ENCODE results near the gene GOLGA8J. TPM values are rescaled to one million over a fixed set of nuclear protein-coding genes. Genes with fewer than 3 reads are reported as not detected.

The GOLGA8J gene
- total and polyA plus RNA-seq, 10 of the 15 experiments (the other 5 are each of a cell fraction or from before 2014, with no cell fraction given) = 0.23 TPM; not detected in 9

DNA sequence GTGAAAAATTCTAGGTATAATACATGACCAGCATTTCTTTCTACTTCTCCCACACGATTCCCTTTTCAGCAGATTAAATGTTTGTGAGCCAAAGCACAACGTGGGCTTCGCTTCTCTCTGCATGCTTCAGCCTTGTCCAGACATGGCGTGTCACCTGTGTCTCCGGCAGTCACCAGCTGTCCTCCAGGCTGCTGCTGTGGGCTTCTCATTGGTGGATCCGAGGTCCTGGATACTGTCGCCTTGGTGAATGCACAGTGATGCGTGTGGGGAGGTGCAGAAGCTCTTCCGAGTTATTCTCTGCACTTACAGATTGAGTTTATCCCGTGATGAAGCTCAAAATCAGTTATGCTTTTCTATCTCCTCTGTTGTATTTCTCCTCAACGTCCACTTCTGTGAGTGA is 23.0 kb upstream of the GOLGA8J start:
- no peaks in the 10 kb centered on the region for H4K20me1 ChIP-seq (ENCODE audit: control insufficient read depth, insufficient read depth)
- no peaks in the 10 kb centered on the region for H3K36me3 ChIP-seq (ENCODE audit: control insufficient read depth in 2 of 2, insufficient read depth in 2 of 2, low read length in 1 of 2)
- no peak overlapping the region for H3K9ac ChIP-seq (ENCODE audit: control insufficient read depth, insufficient read depth, low read length)
- no peaks in the 10 kb centered on the region for H3K79me2 ChIP-seq (ENCODE audit: control insufficient read depth, insufficient read depth, low read length)
- in situ Hi-C loops (cut with MboI) (loop anchor here (25.0 kb wide), 1 partner anchor 947 kb away; no protein-coding TSS in a partner anchor), intact Hi-C loops (cut with micrococcal nuclease; ENCODE audit: unreplicated experiment) (no loop called here)
- no peaks in the 10 kb centered on the region for H3K27me3 ChIP-seq (replicated peaks in 1 of 2; ENCODE audit: control insufficient read depth in 2 of 2, insufficient read depth in 2 of 2, low read length in 1 of 2)
- no peak for TF ChIP-seq KDM1A (IDR thresholded peaks at IDR 0.05; ENCODE audit: borderline replicate concordance)
- TF ChIP-seq BHLHE40 (IDR thresholded peaks at IDR 0.05; ENCODE audit: borderline replicate concordance in 1 of 2, low read depth in 2 of 2, low read length in 1 of 2) = no peak
- no peak for TF ChIP-seq GABPA (IDR thresholded peaks at IDR 0.05; ENCODE audit: low read depth)
- no peak for TF ChIP-seq RELB (IDR thresholded peaks at IDR 0.05; ENCODE audit: low read depth)
- TF ChIP-seq SREBF2 (IDR thresholded peaks at IDR 0.05; ENCODE audit: low read length) = no peak
- no peak for TF ChIP-seq MXI1 (IDR thresholded peaks at IDR 0.05; ENCODE audit: low read depth, low read length)
- no peak for TF ChIP-seq SP1 (IDR thresholded peaks at IDR 0.05; ENCODE audit: low read depth, low read length)
- no peak for TF ChIP-seq NR2C1 (IDR thresholded peaks at IDR 0.05)
- TF ChIP-seq, protein P1, sequence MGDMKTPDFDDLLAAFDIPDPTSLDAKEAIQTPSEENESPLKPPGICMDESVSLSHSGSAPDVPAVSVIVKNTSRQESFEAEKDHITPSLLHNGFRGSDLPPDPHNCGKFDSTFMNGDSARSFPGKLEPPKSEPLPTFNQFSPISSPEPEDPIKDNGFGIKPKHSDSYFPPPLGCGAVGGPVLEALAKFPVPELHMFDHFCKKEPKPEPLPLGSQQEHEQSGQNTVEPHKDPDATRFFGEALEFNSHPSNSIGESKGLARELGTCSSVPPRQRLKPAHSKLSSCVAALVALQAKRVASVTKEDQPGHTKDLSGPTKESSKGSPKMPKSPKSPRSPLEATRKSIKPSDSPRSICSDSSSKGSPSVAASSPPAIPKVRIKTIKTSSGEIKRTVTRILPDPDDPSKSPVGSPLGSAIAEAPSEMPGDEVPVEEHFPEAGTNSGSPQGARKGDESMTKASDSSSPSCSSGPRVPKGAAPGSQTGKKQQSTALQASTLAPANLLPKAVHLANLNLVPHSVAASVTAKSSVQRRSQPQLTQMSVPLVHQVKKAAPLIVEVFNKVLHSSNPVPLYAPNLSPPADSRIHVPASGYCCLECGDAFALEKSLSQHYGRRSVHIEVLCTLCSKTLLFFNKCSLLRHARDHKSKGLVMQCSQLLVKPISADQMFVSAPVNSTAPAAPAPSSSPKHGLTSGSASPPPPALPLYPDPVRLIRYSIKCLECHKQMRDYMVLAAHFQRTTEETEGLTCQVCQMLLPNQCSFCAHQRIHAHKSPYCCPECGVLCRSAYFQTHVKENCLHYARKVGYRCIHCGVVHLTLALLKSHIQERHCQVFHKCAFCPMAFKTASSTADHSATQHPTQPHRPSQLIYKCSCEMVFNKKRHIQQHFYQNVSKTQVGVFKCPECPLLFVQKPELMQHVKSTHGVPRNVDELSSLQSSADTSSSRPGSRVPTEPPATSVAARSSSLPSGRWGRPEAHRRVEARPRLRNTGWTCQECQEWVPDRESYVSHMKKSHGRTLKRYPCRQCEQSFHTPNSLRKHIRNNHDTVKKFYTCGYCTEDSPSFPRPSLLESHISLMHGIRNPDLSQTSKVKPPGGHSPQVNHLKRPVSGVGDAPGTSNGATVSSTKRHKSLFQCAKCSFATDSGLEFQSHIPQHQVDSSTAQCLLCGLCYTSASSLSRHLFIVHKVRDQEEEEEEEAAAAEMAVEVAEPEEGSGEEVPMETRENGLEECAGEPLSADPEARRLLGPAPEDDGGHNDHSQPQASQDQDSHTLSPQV (IDR thresholded peaks at IDR 0.05) = no peak
- no peak for TF ChIP-seq PAX5 (IDR thresholded peaks at IDR 0.05; ENCODE audit: borderline replicate concordance, low read depth, low read length)
- TF ChIP-seq MYC (IDR thresholded peaks at IDR 0.05; ENCODE audit: insufficient read depth, insufficient read length, insufficient replicate concordance, low read length, severe bottlenecking) = no peak
- TF ChIP-seq CREB1 (IDR thresholded peaks at IDR 0.05; ENCODE audit: low read depth) = no peak
- H3K4me3 ChIP-seq = no peak overlapping the region
- no peaks in the 10 kb centered on the region for H3K9me3 ChIP-seq (replicated peaks; ENCODE audit: control insufficient read depth, insufficient read depth, low read length)
- no TSS peak for BruUV-seq (replicated peaks)
- ChIA-PET RAD21 (ENCODE audit: unreplicated experiment) (no interaction called here), POLR2A (no interaction called here), CTCF (no interaction called here), SMC1A (ENCODE audit: uncharacterized antibody, unreplicated experiment) (no interaction called here)
- no peak overlapping the region for H3K27ac ChIP-seq (ENCODE audit: control insufficient read depth, insufficient read depth)
- WGBS (ENCODE audit: insufficient coverage, insufficient replicate concordance, low lambda C conversion rate, missing lambda C conversion rate) = 9% methylated on average over 11 of the region's 11 CpGs
- no peaks in the 10 kb centered on the region for H3K4me1 ChIP-seq (ENCODE audit: control insufficient read depth, insufficient read depth, low read length)
- no peak for FAIRE-seq
- no peak overlapping the region for H2AFZ ChIP-seq (ENCODE audit: control insufficient read depth, low read depth, low read length)
- no peak for ATAC-seq
- H3K4me2 ChIP-seq (ENCODE audit: control insufficient read depth, insufficient read depth) = no peak overlapping the region
- DNase-seq (ENCODE audit: low read depth, low spot score) = no peak

Measured in GM12878 (cell line).